Measurements from ENCODE around the gene ANAPC2.

ANAPC2 gene

DNA sequence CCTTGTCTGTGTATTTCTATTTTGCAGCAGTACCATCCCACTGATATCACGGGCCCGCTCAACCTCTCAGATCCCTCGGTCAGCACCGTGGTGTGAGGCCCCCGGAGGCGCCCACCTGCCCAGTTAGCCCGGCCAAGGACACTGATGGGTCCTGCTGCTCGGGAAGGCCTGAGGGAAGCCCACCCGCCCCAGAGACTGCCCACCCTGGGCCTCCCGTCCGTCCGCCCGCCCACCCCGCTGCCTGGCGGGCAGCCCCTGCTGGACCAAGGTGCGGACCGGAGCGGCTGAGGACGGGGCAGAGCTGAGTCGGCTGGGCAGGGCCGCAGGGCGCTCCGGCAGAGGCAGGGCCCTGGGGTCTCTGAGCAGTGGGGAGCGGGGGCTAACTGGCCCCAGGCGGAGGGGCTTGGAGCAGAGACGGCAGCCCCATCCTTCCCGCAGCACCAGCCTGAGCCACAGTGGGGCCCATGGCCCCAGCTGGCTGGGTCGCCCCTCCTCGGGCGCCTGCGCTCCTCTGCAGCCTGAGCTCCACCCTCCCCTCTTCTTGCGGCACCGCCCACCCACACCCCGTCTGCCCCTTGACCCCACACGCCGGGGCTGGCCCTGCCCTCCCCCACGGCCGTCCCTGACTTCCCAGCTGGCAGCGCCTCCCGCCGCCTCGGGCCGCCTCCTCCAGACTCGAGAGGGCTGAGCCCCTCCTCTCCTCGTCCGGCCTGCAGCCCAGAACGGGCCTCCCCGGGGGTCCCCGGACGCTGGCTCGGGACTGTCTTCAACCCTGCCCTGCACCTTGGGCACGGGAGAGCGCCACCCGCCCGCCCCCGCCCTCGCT is 20.4 kb downstream of the ANAPC2 start:
- TF ChIP-seq, protein P1, sequence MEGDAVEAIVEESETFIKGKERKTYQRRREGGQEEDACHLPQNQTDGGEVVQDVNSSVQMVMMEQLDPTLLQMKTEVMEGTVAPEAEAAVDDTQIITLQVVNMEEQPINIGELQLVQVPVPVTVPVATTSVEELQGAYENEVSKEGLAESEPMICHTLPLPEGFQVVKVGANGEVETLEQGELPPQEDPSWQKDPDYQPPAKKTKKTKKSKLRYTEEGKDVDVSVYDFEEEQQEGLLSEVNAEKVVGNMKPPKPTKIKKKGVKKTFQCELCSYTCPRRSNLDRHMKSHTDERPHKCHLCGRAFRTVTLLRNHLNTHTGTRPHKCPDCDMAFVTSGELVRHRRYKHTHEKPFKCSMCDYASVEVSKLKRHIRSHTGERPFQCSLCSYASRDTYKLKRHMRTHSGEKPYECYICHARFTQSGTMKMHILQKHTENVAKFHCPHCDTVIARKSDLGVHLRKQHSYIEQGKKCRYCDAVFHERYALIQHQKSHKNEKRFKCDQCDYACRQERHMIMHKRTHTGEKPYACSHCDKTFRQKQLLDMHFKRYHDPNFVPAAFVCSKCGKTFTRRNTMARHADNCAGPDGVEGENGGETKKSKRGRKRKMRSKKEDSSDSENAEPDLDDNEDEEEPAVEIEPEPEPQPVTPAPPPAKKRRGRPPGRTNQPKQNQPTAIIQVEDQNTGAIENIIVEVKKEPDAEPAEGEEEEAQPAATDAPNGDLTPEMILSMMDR (IDR thresholded peaks at IDR 0.05; ENCODE audit: insufficient read depth, low read depth, low read length, missing control alignments), result no peak
- H3K4me3 ChIP-seq (ENCODE audit: low read length), result no peak overlapping the region
- no peak for DNase-seq (ENCODE audit: low read depth)

DNA sequence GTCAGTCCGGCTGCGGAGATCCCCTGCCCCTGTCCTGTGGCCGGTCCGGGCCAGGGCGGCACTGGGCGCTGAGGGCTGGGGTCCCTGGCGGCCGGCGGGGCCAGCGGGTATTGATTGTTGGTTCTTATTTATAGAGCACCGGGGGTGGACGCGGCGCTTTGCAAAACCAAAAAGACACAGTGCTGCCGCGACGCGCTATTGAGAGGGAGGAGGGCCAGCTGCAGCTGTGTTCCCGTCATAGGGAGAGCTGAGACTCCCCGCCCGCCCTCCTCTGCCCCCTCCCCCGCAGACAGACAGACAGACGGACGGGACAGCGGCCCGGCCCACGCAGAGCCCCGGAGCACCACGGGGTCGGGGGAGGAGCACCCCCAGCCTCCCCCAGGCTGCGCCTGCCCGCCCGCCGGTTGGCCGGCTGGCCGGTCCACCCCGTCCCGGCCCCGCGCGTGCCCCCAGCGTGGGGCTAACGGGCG is 21.0 kb downstream of the ANAPC2 start:
- H3K4me3 ChIP-seq (ENCODE audit: low read length), result no peak overlapping the region

DNA sequence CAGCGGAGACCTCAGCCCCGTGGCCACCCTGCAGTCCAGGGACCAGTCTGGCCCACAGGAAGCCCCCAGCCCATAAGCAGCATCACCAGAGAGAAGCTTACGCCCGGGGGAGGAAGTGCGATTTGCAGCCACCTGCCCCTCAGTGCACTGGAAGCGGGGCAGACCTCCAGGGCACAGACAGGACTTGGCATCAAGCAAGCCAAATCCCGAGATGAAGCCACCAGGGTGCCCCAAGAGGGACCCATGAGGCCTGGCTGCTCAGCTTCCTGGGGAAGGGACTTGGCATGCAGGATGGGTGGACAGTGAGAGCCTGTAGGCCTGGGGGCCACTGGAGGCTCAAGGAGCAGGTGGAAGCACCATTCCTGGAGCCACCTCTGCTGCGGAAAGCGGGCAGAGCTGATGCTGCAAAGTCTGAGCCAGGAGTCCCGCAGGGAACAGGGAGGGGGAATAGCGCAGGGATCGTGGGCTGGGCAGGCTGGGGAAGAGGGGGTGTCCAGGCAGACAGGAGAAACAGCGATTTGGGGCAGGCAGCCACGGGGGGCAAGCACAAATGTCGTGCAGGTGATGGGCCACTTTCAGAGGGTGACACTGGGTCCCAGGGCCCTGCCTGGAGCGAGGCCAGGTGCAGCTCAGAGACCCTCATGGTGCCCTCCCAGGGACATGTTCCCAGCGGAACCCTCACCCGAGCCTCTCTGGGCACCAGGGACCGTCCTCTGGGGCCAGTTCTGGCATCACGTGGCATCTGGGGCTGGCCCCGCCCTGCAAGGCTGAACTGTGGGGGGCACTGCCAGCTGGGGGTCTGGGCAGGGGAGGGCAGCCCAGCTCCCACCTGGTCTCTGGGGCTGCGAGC is 21.8 kb downstream of the ANAPC2 start:
- no peak for DNase-seq (ENCODE audit: low read depth)
- no peak overlapping the region for H3K4me3 ChIP-seq (ENCODE audit: low read length)
- TF ChIP-seq, protein P1 (IDR thresholded peaks at IDR 0.05; ENCODE audit: insufficient read depth, low read depth, low read length, missing control alignments), result no peak

More for the DNA sequence above, 21.0 kb downstream of the ANAPC2 start:
- no peak for DNase-seq (ENCODE audit: low read depth)
- TF ChIP-seq, protein P1 (IDR thresholded peaks at IDR 0.05; ENCODE audit: insufficient read depth, low read depth, low read length, missing control alignments), result no peak

DNA sequence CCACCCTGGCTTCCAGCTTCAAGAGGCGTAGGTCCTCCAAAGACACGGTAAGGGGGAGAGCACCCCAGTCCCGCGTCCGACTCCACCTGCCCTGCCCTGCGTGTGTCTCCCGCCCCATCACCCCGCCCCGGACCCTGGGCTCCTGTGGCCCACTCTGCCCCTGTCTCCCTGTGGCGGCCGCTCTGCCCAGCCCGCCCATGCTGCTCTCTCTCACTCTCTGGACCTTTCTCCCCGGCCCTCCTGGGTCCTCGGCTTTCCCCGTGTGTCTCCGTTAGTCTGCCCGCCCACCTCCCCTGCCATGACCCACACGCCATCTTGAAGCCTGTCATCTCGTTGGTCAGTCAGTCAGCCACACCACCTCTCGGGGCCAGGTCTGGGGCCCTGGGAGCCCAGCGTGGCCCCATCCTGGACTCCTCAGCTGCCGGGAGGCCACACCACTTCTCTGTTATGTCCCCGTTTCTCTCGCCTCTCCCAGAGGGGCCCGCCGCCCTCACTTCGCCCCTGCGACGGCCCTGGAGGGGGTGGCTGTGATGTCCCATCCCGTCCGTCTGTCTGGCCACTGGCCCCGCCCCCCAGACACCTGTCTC is 23.0 kb downstream of the ANAPC2 start:
- DNase-seq (ENCODE audit: low read depth), result no peak
- H3K4me3 ChIP-seq (ENCODE audit: low read length), result no peak overlapping the region
- TF ChIP-seq, protein P1 (IDR thresholded peaks at IDR 0.05; ENCODE audit: insufficient read depth, low read depth, low read length, missing control alignments), result no peak

DNA sequence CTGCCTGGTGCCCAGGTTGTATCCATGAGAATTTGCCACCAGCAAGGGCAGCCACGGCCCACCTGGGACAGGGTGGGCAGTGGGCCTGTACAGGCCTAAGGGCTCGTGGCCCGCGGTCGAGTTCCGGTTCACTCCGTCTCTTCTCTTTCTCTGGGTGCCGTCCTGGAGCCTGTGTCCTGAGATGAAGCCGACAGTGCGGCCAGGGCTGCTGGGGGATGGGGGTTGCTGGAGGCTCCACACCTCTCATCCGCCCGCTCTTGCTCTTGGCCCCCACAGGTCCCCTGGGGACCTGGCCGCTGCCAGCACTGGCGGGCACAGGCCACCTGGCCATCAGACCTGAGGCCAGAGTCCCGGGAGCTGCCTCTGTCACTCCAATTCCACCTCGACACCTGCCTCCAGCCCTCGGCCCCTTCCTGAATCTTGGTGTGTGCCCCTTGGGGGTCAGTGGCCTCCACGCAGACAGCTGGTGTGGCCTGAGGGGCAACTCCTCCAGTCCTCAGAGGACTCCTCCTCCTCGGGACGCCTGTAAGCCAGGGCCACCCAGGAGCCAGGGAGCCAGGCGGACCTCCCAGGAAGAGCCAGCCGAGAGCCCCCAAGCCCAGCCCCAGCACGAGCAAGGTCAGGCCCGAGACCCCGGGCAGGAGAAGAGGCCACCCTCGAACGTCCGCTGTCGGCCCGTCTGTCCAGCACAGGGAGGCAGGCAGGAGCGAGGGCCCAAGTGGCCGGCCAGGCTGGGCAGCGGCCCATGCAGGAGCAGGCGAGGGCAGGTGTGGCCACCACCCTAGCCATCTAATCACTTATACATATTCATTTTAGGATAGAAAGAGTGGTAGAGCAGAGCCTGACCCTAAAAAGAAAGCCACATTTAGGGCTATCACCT is 23.8 kb downstream of the ANAPC2 start:
- DNase-seq (ENCODE audit: low read depth), result no peak
- TF ChIP-seq, protein P1 (IDR thresholded peaks at IDR 0.05; ENCODE audit: insufficient read depth, low read depth, low read length, missing control alignments), result no peak
- no peak overlapping the region for H3K4me3 ChIP-seq (ENCODE audit: low read length)

DNA sequence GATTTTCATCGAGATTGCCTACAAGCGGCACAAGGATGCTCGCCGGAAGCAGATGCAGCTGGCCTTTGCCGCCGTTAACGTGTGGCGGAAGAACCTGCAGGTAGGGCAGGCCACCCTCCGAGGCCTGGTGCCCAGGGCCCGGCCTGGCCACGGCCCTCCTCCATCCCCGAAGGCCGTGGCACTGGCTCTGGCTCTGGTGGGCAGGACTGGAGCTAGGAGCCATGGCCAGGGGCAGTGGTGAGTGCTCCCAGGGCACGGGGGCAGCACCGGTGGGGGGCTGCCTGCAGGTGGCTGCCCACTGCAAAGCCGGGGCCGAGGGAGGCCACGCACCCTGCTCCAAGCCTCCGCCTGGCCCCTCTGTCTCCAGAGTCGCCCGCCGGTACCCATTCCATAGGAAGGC is 24.6 kb downstream of the ANAPC2 start:
- H3K4me3 ChIP-seq (ENCODE audit: low read length), result no peak overlapping the region
- DNase-seq (ENCODE audit: low read depth), result no peak
- TF ChIP-seq, protein P1 (IDR thresholded peaks at IDR 0.05; ENCODE audit: insufficient read depth, low read depth, low read length, missing control alignments), result no peak
